ENCODE results near the gene CLIP2.

DNA sequence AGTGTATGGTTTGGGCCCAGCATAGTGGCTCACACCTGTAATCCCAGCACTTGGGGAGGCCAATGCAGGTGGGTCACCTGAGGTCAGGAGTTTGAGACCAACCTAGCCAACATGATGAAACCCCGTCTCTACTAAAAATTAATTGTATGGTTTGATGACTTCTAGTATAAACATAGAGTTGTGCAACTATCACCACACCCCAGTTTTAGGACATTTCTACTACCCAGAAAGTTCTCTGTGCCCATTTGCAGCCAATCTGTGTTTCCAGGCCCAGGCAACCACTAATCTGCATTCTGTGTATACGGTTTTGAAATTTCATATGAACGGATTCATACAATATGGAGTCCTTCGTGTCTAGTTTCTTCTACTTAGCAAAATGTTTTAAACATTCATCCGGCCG, 20.0 kb downstream of the CLIP2 start:
- TF ChIP-seq, protein P1, sequence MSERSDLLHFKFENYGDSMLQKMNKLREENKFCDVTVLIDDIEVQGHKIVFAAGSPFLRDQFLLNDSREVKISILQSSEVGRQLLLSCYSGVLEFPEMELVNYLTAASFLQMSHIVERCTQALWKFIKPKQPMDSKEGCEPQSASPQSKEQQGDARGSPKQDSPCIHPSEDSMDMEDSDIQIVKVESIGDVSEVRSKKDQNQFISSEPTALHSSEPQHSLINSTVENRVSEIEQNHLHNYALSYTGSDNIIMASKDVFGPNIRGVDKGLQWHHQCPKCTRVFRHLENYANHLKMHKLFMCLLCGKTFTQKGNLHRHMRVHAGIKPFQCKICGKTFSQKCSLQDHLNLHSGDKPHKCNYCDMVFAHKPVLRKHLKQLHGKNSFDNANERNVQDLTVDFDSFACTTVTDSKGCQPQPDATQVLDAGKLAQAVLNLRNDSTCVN (tag by site-specific recombination; optimal IDR thresholded peaks at IDR 0.05): no peak
- no peak for TF ChIP-seq ZBTB17 (tag by site-specific recombination; IDR thresholded peaks at IDR 0.05)
- TF ChIP-seq ZNF621 (tag by site-specific recombination; IDR thresholded peaks at IDR 0.05): no peak

Data from HEK293 (cell line).